Measurements from ENCODE around the gene GFM1.

The GFM1 gene

GRCh38 chr3:158713094-158713499, 68.8 kb downstream of the GFM1 start:
- TF ChIP-seq CTCF (IDR thresholded peaks at IDR 0.05), result no peak

GRCh38 chr3:158717576-158717975, 73.2 kb downstream of the GFM1 start:
- TF ChIP-seq CTCF (IDR thresholded peaks at IDR 0.05), result no peak

GRCh38 chr3:158718490-158719170, 74.3 kb downstream of the GFM1 start:
- no peak for TF ChIP-seq CTCF (IDR thresholded peaks at IDR 0.05)

- no peak for TF ChIP-seq CTCF (IDR thresholded peaks at IDR 0.05)
Observed at GRCh38 chr3:158722108-158722507, 77.8 kb downstream of the GFM1 start.

- no peak for TF ChIP-seq CTCF (IDR thresholded peaks at IDR 0.05)
Observed at GRCh38 chr3:158723991-158724390, 79.7 kb downstream of the GFM1 start.

GRCh38 chr3:158725348-158726011, 81.2 kb downstream of the GFM1 start:
- no peak for TF ChIP-seq CTCF (IDR thresholded peaks at IDR 0.05)

- peak; percentile 87 for TF ChIP-seq CTCF (IDR thresholded peaks at IDR 0.05)
Observed at GRCh38 chr3:158727206-158728060, 83.1 kb downstream of the GFM1 start.

Data from LNCAP (cell line).